B cell (primary cell): ENCODE data around the gene C2CD3. TPM values are rescaled to one million over a fixed set of nuclear protein-coding genes. Genes with fewer than 3 reads are reported as not detected.

Experiments
- ATAC-seq: fragments of 200-7000 bp; cut with Tn5 transposase; one replicate; pipeline ENCODE4 v1.10.0; 2021; ENCODE audit warnings: low read depth, mild to moderate bottlenecking, moderate number of reproducible peaks, moderate library complexity
- CTCF ChIA-PET: fragments of 350-600 bp; sonication (Branson Sonifier 250); formaldehyde crosslinking; loops from one replicate; lab custom pipeline; 2021; ENCODE audit warnings: antibody characterized with exemption, inconsistent platforms; lab: Charles Lee
- POLR2A ChIA-PET: fragments of 350-600 bp; sonication (Branson Sonifier 250); formaldehyde crosslinking; loops from one replicate; lab custom pipeline; 2021; ENCODE audit warnings: antibody characterized with exemption; lab: Charles Lee
- DNase-seq: peaks from one replicate; pipeline ENCODE4 v3.0.0; 2013
- H2AFZ ChIP-seq: 2 replicates; pipeline ENCODE4 v1.6.1; 2012; ENCODE audit warnings: mild to moderate bottlenecking, low read depth, low read length; ENCODE audit not compliant: insufficient read depth, poor library complexity, severe bottlenecking
- H3K27ac ChIP-seq, 2 donors: 1 replicate in 1 of 2; 2 replicates in 1 of 2; pipeline ENCODE4 v1.5.1; 2012 to 2013; ENCODE audit warnings: low read length in 2 of 2, mild to moderate bottlenecking in 2 of 2, moderate library complexity in 1 of 2
- H3K27me3 ChIP-seq, 4 experiments: fragments of 200-600 bp in 1 of 4; sonication (generic) in 1 of 4; replicated peaks in 1 of 4; 1 replicate in 2 of 4; 2 replicates in 2 of 4; pipeline versions ENCODE4 v1.6.1 to v1.7.0; 2013 to 2016; ENCODE audit warnings: low read length in 3 of 4, mild to moderate bottlenecking in 2 of 4, mixed read lengths in 1 of 4, moderate library complexity in 1 of 4; ENCODE audit not compliant: insufficient read depth in 4 of 4, control insufficient read depth in 3 of 4; ENCODE audit errors: control extremely low read depth in 1 of 4
- H3K36me3 ChIP-seq, 2 experiments: replicated peaks in 1 of 2; 1 replicate in 1 of 2; 2 replicates in 1 of 2; pipeline versions ENCODE4 v1.6.1 to v1.7.1; 2013; ENCODE audit warnings: low read length in 1 of 2; ENCODE audit not compliant: insufficient read depth in 2 of 2, control insufficient read depth in 1 of 2; ENCODE audit errors: control extremely low read depth in 1 of 2, extremely low read depth in 1 of 2
- H3K4me1 ChIP-seq, 2 donors: fragments of 200-600 bp in 1 of 2; sonication (generic) in 1 of 2; 1 replicate in 1 of 2; 2 replicates in 1 of 2; pipeline versions ENCODE4 v1.5.1 to v1.6.1; 2013 to 2017; ENCODE audit warnings: low read length in 2 of 2; ENCODE audit not compliant: control insufficient read depth in 2 of 2, insufficient read depth in 2 of 2
- H3K4me2 ChIP-seq: replicated peaks from 2 replicates; pipeline ENCODE3; 2012; ENCODE audit warnings: mild to moderate bottlenecking, low read depth, low read length; ENCODE audit not compliant: poor library complexity, severe bottlenecking
- H3K4me3 ChIP-seq, 5 experiments: fragments of 200-600 bp in 1 of 5; sonication (generic) in 1 of 5; 1 replicate in 3 of 5; 2 replicates in 2 of 5; pipeline versions ENCODE4 v1.5.1 to v1.7.0; 2011 to 2016; ENCODE audit warnings: low read length in 4 of 5, mild to moderate bottlenecking in 4 of 5, low read depth in 2 of 5, control low read depth in 1 of 5, moderate library complexity in 1 of 5; ENCODE audit not compliant: insufficient read depth in 1 of 5; ENCODE audit errors: control extremely low read depth in 1 of 5, extremely low read depth in 1 of 5
- H3K79me2 ChIP-seq: fragments of 200-600 bp; sonication (generic); one replicate; pipeline ENCODE4 v1.6.0; 2016; ENCODE audit warnings: low read length; ENCODE audit not compliant: control insufficient read depth, insufficient read depth
- H3K9ac ChIP-seq: fragments of 200-600 bp; sonication (generic); 2 replicates; pipeline ENCODE4 v1.6.1; 2017; ENCODE audit warnings: mild to moderate bottlenecking, low read length, moderate library complexity
- H3K9me3 ChIP-seq, 3 donors: one replicate each; pipeline versions ENCODE4 v1.6.1 to v1.7.1; 2013; ENCODE audit warnings: low read length in 2 of 3; ENCODE audit not compliant: control insufficient read depth in 2 of 3, insufficient read depth in 1 of 3; ENCODE audit errors: control extremely low read depth in 1 of 3
- H4K20me1 ChIP-seq: 2 replicates; pipeline ENCODE4 v1.6.0; 2012; ENCODE audit warnings: mild to moderate bottlenecking, low read length; ENCODE audit not compliant: insufficient read depth, control insufficient read depth, poor library complexity, severe bottlenecking
- H3K27ac Mint-ChIP-seq: one replicate; pipeline ENCODE4 v1.8.0; 2021; ENCODE audit warnings: mixed read lengths
- H3K27me3 Mint-ChIP-seq: one replicate; pipeline ENCODE4 v1.8.0; 2021; ENCODE audit warnings: mixed read lengths
- H3K4me1 Mint-ChIP-seq: one replicate; pipeline ENCODE4 v1.8.0; 2021; ENCODE audit warnings: mixed read lengths
- H3K4me3 Mint-ChIP-seq: one replicate; pipeline ENCODE4 v1.8.0; 2021; ENCODE audit warnings: mixed read lengths
- H3K9me3 Mint-ChIP-seq: one replicate; pipeline ENCODE4 v1.8.0; 2022; ENCODE audit warnings: mixed read lengths; ENCODE audit not compliant: insufficient read depth
- CTCF ChIP-seq: fragments of 200-600 bp; IDR thresholded peaks from one replicate; pipeline ENCODE4 v1.8.0; 2022; ENCODE audit warnings: antibody characterized with exemption, mild to moderate bottlenecking
- EZH2 ChIP-seq: IDR thresholded peaks from 2 replicates; pipeline ENCODE4 v1.6.1; 2012; ENCODE audit warnings: borderline replicate concordance, low read depth, mild to moderate bottlenecking, moderate library complexity, low read length; ENCODE audit not compliant: insufficient read depth, poor library complexity, severe bottlenecking
- WGBS: methylation state at CpG from one replicate; pipeline ENCODE4 v1.1.5; 2013; ENCODE audit warnings: missing lambda C conversion rate; ENCODE audit not compliant: insufficient coverage; 5-methylcytosine and 5-hydroxymethylcytosine counted together
- intact Hi-C: fragments of 100-400 bp; cut with micrococcal nuclease; formaldehyde crosslinking; loops from one replicate; pipeline ENCODE4 v1.10.0; 2022
- polyA plus RNA-seq: library from polyadenylated mRNA; depleted of rRNA; stranded (reverse); fragments of >200 nt; gene quantifications from 2 replicates; pipeline ENCODE4 v1.2.3, GENCODE V29; 2012
- total RNA-seq, 2 donors: library from RNA; stranded (reverse); fragments of 120-200 nt in 1 of 2; gene quantifications; 1 replicate in 1 of 2; 2 replicates in 1 of 2; pipeline versions ENCODE4 v1.2.3 to v1.2.4, GENCODE V29; 2013 to 2022

C2CD3 gene
- total and polyA plus RNA-seq, 2 donors (not counting 1 experiment from before 2014, with no cell fraction given), result 19.8 to 69.0 TPM

GRCh38 chr11:74094393-74094792, 76.4 kb downstream of the C2CD3 start:
- 100% methylated on average over 4 of the region's 4 CpGs for WGBS
- no peak for TF ChIP-seq CTCF
- TF ChIP-seq EZH2, result no peak

GRCh38 chr11:74092425-74092824, 78.4 kb downstream of the C2CD3 start:
- ChIA-PET POLR2A (no interaction called here), CTCF (no interaction called here)
- Histone ChIP-seq H3K4me3 (no peak overlapping the region), H3K4me1 (no peaks in the 10 kb centered on the region), H3K27me3 (no peaks in the 10 kb centered on the region), H4K20me1 (no peaks in the 10 kb centered on the region), H3K9ac (no peak overlapping the region), H3K79me2 (no peaks in the 10 kb centered on the region), H3K27ac (no peak overlapping the region), H3K36me3 (peaks cover 15 to 63% of the 10 kb centered on the region in 2 experiments), H2AFZ (no peak overlapping the region), H3K9me3 (no peaks in the 10 kb centered on the region), H3K4me2 (no peak overlapping the region)
- Mint-ChIP-seq H3K9me3 (no peaks in the 10 kb centered on the region), H3K4me1 (no peaks in the 10 kb centered on the region), H3K4me3 (no peak overlapping the region), H3K27ac (no peak overlapping the region), H3K27me3 (no peaks in the 10 kb centered on the region)
- intact Hi-C loops, result no loop called here
- ATAC-seq (no peak), DNase-seq (no peak)
- TF ChIP-seq CTCF (no peak), EZH2 (no peak)
- WGBS, result 100% methylated on average over 1 of the region's 6 CpGs

More at GRCh38 chr11:74094393-74094792, 76.4 kb downstream of the C2CD3 start:
- DNase-seq (no peak), ATAC-seq (no peak)
- intact Hi-C loops, result no loop called here
- Mint-ChIP-seq H3K27me3 (no peaks in the 10 kb centered on the region), H3K4me1 (peaks cover 7% of the 10 kb centered on the region), H3K4me3 (no peak overlapping the region), H3K9me3 (no peaks in the 10 kb centered on the region), H3K27ac (no peak overlapping the region)
- no peaks in the 10 kb centered on the region for H3K9me3 ChIP-seq
- no peak overlapping the region for H3K4me2 ChIP-seq
- no peak overlapping the region for H3K27ac ChIP-seq
- no peaks in the 10 kb centered on the region for H3K79me2 ChIP-seq
- peaks cover 0 to 3% of the 10 kb centered on the region in 2 donors for H3K4me1 ChIP-seq
- H3K36me3 ChIP-seq, result peaks cover 20 to 58% of the 10 kb centered on the region in 2 experiments
- no peak overlapping the region for H3K4me3 ChIP-seq
- H3K9ac ChIP-seq, result no peak overlapping the region
- H2AFZ ChIP-seq, result no peak overlapping the region
- ChIA-PET CTCF (interaction anchor here (1.3 kb wide), 1 partner anchor 131 kb away, joined by 3 read pairs; no protein-coding TSS in a partner anchor), POLR2A (interaction anchor here (0.8 kb wide), 1 partner anchor 124 kb away, joined by 3 read pairs; no protein-coding TSS in a partner anchor)
- H4K20me1 ChIP-seq, result no peaks in the 10 kb centered on the region
- H3K27me3 ChIP-seq, result no peaks in the 10 kb centered on the region
